GM12892 (cell line): Measurements from ENCODE around the gene CAPG.

Source experiments
- POLR2A ChIP-seq: IDR thresholded peaks from 2 replicates; pipeline ENCODE4 v1.6.1; 2011; ENCODE audit warnings: low read depth, low read length, control low read depth
- POLR2AphosphoS5 ChIP-seq: IDR thresholded peaks from 2 replicates; pipeline ENCODE4 v1.6.1; 2011; ENCODE audit warnings: low read depth, low read length, control low read depth
- TAF1 ChIP-seq: IDR thresholded peaks from 2 replicates; pipeline ENCODE4 v1.6.1; 2011; ENCODE audit warnings: low read depth, mild to moderate bottlenecking, control low read depth, low read length, borderline replicate concordance

GRCh38 chr2:85394261-85394681 is 15.9 kb downstream of the CAPG start:
- TF ChIP-seq POLR2AphosphoS5 (no peak), POLR2A (no peak), TAF1 (no peak)
